H9 (cell line): ENCODE results near the gene POLR2A. TPM values are rescaled to one million over a fixed set of nuclear protein-coding genes. Genes with fewer than 3 reads are reported as not detected.
"Not testable (repeated sequence)": the region's sequence is repeated elsewhere in the genome, so short reads cannot be mapped to it uniquely, and the experiment has no call there.

Experiments
- DNase-seq: peaks from one replicate; pipeline ENCODE4 v3.0.0-alpha.2; 2017
- H2AFZ ChIP-seq: one replicate; pipeline ENCODE4 v1.6.1; 2013; ENCODE audit warnings: mild to moderate bottlenecking, low read length, control low read depth, moderate library complexity
- H2AK5ac ChIP-seq: 2 replicates; pipeline ENCODE4 v1.6.1; 2013; ENCODE audit warnings: low read length, control low read depth, mixed read lengths; ENCODE audit not compliant: insufficient read length
- H2BK120ac ChIP-seq: one replicate; pipeline ENCODE4 v1.6.1; 2013; ENCODE audit warnings: low read depth, mild to moderate bottlenecking, low read length, control low read depth, inconsistent platforms; ENCODE audit not compliant: poor library complexity, severe bottlenecking
- H2BK12ac ChIP-seq: 2 replicates; pipeline ENCODE4 v1.6.1; 2013; ENCODE audit warnings: low read length, control low read depth, mixed read lengths, low read depth; ENCODE audit not compliant: insufficient read length
- H2BK15ac ChIP-seq: 2 replicates; pipeline ENCODE4 v1.6.1; 2013; ENCODE audit warnings: low read depth, low read length, control low read depth
- H2BK20ac ChIP-seq: one replicate; pipeline ENCODE4 v1.6.1; 2013; ENCODE audit warnings: low read depth, mild to moderate bottlenecking, low read length, control low read depth, inconsistent platforms; ENCODE audit not compliant: poor library complexity, severe bottlenecking
- H2BK5ac ChIP-seq: 2 replicates; pipeline ENCODE4 v1.6.1; 2013; ENCODE audit warnings: low read length, control low read depth, mixed read lengths; ENCODE audit not compliant: insufficient read length
- H3K14ac ChIP-seq: 2 replicates; pipeline ENCODE4 v1.6.1; 2013; ENCODE audit warnings: low read length, control low read depth; ENCODE audit not compliant: insufficient read depth
- H3K18ac ChIP-seq: 2 replicates; pipeline ENCODE4 v1.6.1; 2013; ENCODE audit warnings: low read depth, mild to moderate bottlenecking, mixed read lengths, low read length, control low read depth; ENCODE audit not compliant: insufficient read length
- H3K23ac ChIP-seq: 2 replicates; pipeline ENCODE4 v1.6.1; 2013; ENCODE audit warnings: low read length, control low read depth, mixed read lengths, low read depth; ENCODE audit not compliant: insufficient read length
- H3K23me2 ChIP-seq: 2 replicates; pipeline ENCODE4 v1.6.1; 2013; ENCODE audit warnings: low read depth, mild to moderate bottlenecking, mixed read lengths, low read length, control low read depth; ENCODE audit not compliant: insufficient read length, poor library complexity, severe bottlenecking
- H3K27ac ChIP-seq: 2 replicates; pipeline ENCODE4 v1.5.1; 2013; ENCODE audit warnings: low read length, control low read depth, mixed read lengths, low read depth; ENCODE audit not compliant: insufficient read length
- H3K27me3 ChIP-seq: 2 replicates; pipeline ENCODE4 v1.6.1; 2013; ENCODE audit warnings: low read length, control low read depth, inconsistent platforms; ENCODE audit not compliant: insufficient read depth
- H3K4ac ChIP-seq: 2 replicates; pipeline ENCODE4 v1.6.1; 2013; ENCODE audit warnings: low read depth, mild to moderate bottlenecking, control low read depth, inconsistent platforms, low read length, moderate library complexity
- H3K4me1 ChIP-seq: 2 replicates; pipeline ENCODE4 v1.6.1; 2013; ENCODE audit warnings: low read length, control low read depth, inconsistent platforms; ENCODE audit not compliant: insufficient read depth
- H3K4me2 ChIP-seq: 2 replicates; pipeline ENCODE4 v1.6.1; 2013; ENCODE audit warnings: low read length, control low read depth, mixed read lengths; ENCODE audit not compliant: insufficient read length, insufficient read depth
- H3K56ac ChIP-seq: 2 replicates; pipeline ENCODE4 v1.6.1; 2013; ENCODE audit warnings: low read depth, mild to moderate bottlenecking, mixed read lengths, low read length, control low read depth; ENCODE audit not compliant: insufficient read length
- H3K79me1 ChIP-seq: 2 replicates; pipeline ENCODE4 v1.6.1; 2013; ENCODE audit warnings: low read depth, mild to moderate bottlenecking, moderate library complexity, low read length, control low read depth, inconsistent platforms; ENCODE audit not compliant: insufficient read depth, poor library complexity, severe bottlenecking
- H3K79me2 ChIP-seq: 2 replicates; pipeline ENCODE4 v1.6.1; 2013; ENCODE audit warnings: low read length, control low read depth, inconsistent platforms; ENCODE audit not compliant: insufficient read depth
- H3K9ac ChIP-seq: 2 replicates; pipeline ENCODE4 v1.6.1; 2013; ENCODE audit warnings: low read length, control low read depth, mixed read lengths; ENCODE audit not compliant: insufficient read length; ENCODE audit errors: extremely low read depth
- H3K9me3 ChIP-seq: one replicate; pipeline ENCODE4 v1.6.1; 2013; ENCODE audit warnings: low read depth, low read length, inconsistent platforms; ENCODE audit not compliant: control insufficient read depth
- H3T11ph ChIP-seq: one replicate; pipeline ENCODE4 v1.6.1; 2013; ENCODE audit warnings: mild to moderate bottlenecking, low read length, control low read depth, inconsistent platforms
- H4K20me1 ChIP-seq: one replicate; pipeline ENCODE4 v1.6.1; 2013; ENCODE audit not compliant: control insufficient read depth, insufficient read length, insufficient read depth
- H4K5ac ChIP-seq: 2 replicates; pipeline ENCODE4 v1.6.1; 2013; ENCODE audit warnings: low read depth, mild to moderate bottlenecking, mixed read lengths, low read length, control low read depth; ENCODE audit not compliant: insufficient read length
- H4K8ac ChIP-seq: replicated peaks from 2 replicates; pipeline ENCODE4 v1.6.1; 2013; ENCODE audit warnings: low read length, control low read depth, mixed read lengths, low read depth; ENCODE audit not compliant: insufficient read length
- H4K91ac ChIP-seq: 2 replicates; pipeline ENCODE4 v1.6.1; 2013; ENCODE audit warnings: low read depth, mild to moderate bottlenecking, moderate library complexity, mixed read lengths, low read length, control low read depth; ENCODE audit not compliant: insufficient read length
- H3K27ac Mint-ChIP-seq, 3 experiments: 2 replicates in 2 of 3; 3 replicates in 1 of 3; pipeline ENCODE4 v1.8.0; 2020 to 2021; ENCODE audit warnings: mixed read lengths in 3 of 3, mild to moderate bottlenecking in 1 of 3, moderate library complexity in 1 of 3
- H3K27me3 Mint-ChIP-seq: 2 replicates; pipeline ENCODE4 v1.8.0; 2021; ENCODE audit warnings: low read depth, mild to moderate bottlenecking, moderate library complexity, mixed read lengths
- H3K36me3 Mint-ChIP-seq, 3 experiments: 2 replicates in 2 of 3; 3 replicates in 1 of 3; pipeline ENCODE4 v1.8.0; 2020 to 2021; ENCODE audit warnings: low read depth in 3 of 3, mixed read lengths in 3 of 3; ENCODE audit not compliant: insufficient read depth in 1 of 3
- H3K4me1 Mint-ChIP-seq, 2 experiments: 2 replicates each; pipeline ENCODE4 v1.8.0; 2020; ENCODE audit warnings: mixed read lengths in 2 of 2
- H3K4me3 Mint-ChIP-seq, 2 experiments: 2 replicates in 1 of 2; 3 replicates in 1 of 2; pipeline ENCODE4 v1.8.0; 2020 to 2021; ENCODE audit warnings: mild to moderate bottlenecking in 2 of 2, mixed read lengths in 2 of 2, moderate library complexity in 1 of 2
- H3K9me3 Mint-ChIP-seq, 2 experiments: 2 replicates in 1 of 2; 3 replicates in 1 of 2; pipeline ENCODE4 v1.8.0; 2020; ENCODE audit warnings: mild to moderate bottlenecking in 2 of 2, mixed read lengths in 2 of 2, moderate library complexity in 1 of 2
- CTCF ChIP-seq: fragments of 200-600 bp; sonication (generic); conservative IDR thresholded peaks from 3 replicates; pipeline ENCODE4 v1.8.0; 2021; ENCODE audit warnings: antibody characterized with exemption, mild to moderate bottlenecking
- WGBS: extraction: QIAGEN DNeasy Blood & Tissue Kit; methylation state at CpG from one replicate; pipeline ENCODE4 v1.1.7; 2013; ENCODE audit warnings: missing lambda C conversion rate, low lambda C conversion rate, mixed read lengths; ENCODE audit not compliant: insufficient read length; ENCODE audit errors: extremely low coverage; 5-methylcytosine and 5-hydroxymethylcytosine counted together
- total RNA-seq: library from RNA; stranded (reverse); gene quantifications from 2 replicates; pipeline ENCODE4 v1.2.1, GENCODE V29; 2021

The POLR2A gene
- total RNA-seq, 1 experiment from 2014 or later, result 153 TPM

GRCh38 chr17:7468804-7469389 is 15.3 kb upstream of the POLR2A start:
- no peaks in the 10 kb centered on the region for H4K20me1 ChIP-seq

GRCh38 chr17:7469843-7470242 is 14.3 kb upstream of the POLR2A start:
- not testable (repeated sequence) for H3K27me3 Mint-ChIP-seq, H4K5ac ChIP-seq, H2BK15ac ChIP-seq, H3K14ac ChIP-seq, H2BK12ac ChIP-seq, H3K4me1 Mint-ChIP-seq, H3K4ac ChIP-seq, H3K23ac ChIP-seq, H3K79me1 ChIP-seq, H3K23me2 ChIP-seq, H3K4me2 ChIP-seq, H3K56ac ChIP-seq, H3K4me3 Mint-ChIP-seq, H3T11ph ChIP-seq, H2AFZ ChIP-seq, H4K91ac ChIP-seq, H4K20me1 ChIP-seq, H3K4me1 ChIP-seq, H2BK5ac ChIP-seq, H3K9me3 Mint-ChIP-seq, DNase-seq, H2AK5ac ChIP-seq, H2BK20ac ChIP-seq, H4K8ac ChIP-seq, H3K27ac Mint-ChIP-seq, H3K9me3 ChIP-seq, H3K79me2 ChIP-seq, H2BK120ac ChIP-seq, H3K9ac ChIP-seq, H3K27me3 ChIP-seq, H3K27ac ChIP-seq, H3K18ac ChIP-seq
- H3K36me3 Mint-ChIP-seq, result peaks cover 2 to 13% (median 4%) of the 10 kb centered on the region in 3 experiments; a peak in 4 of 7 replicates
- WGBS, result no CpG with 5 or more reads among the region's 12 CpGs

More at GRCh38 chr17:7468804-7469389, 15.3 kb upstream of the POLR2A start:
- no peaks in the 10 kb centered on the region for H3K27me3 Mint-ChIP-seq
- no peak overlapping the region for H3K4me3 Mint-ChIP-seq
- H2AFZ ChIP-seq, result no peak overlapping the region
- no peak overlapping the region for H4K8ac ChIP-seq
- no peak overlapping the region for H2BK120ac ChIP-seq
- H4K91ac ChIP-seq, result no peak overlapping the region
- no peaks in the 10 kb centered on the region for H3K79me2 ChIP-seq
- no peak for TF ChIP-seq CTCF
- no peak overlapping the region for H2BK20ac ChIP-seq
- H3K27ac ChIP-seq, result no peak overlapping the region
- H3K18ac ChIP-seq, result no peak overlapping the region
- peaks cover 2 to 13% (median 9%) of the 10 kb centered on the region in 3 experiments; a peak in 4 of 7 replicates for H3K36me3 Mint-ChIP-seq
- H3K4me1 Mint-ChIP-seq, result no peaks in the 10 kb centered on the region; a peak in 1 of 4 replicates
- H3K4ac ChIP-seq, result no peak overlapping the region
- H3K4me2 ChIP-seq, result no peak overlapping the region
- no peak overlapping the region for H3K14ac ChIP-seq
- no peaks in the 10 kb centered on the region for H3K9me3 ChIP-seq
- H3K23ac ChIP-seq, result no peak overlapping the region
- H3T11ph ChIP-seq, result no peak overlapping the region
- H3K56ac ChIP-seq, result no peak overlapping the region
- H2BK5ac ChIP-seq, result no peak overlapping the region
- no peaks in the 10 kb centered on the region for H3K27me3 ChIP-seq
- DNase-seq, result no peak
- no peaks in the 10 kb centered on the region for H3K79me1 ChIP-seq
- H2BK15ac ChIP-seq, result no peak overlapping the region
- no CpG with 5 or more reads among the region's 12 CpGs for WGBS
- no peak overlapping the region for H2BK12ac ChIP-seq
- H4K5ac ChIP-seq, result no peak overlapping the region
- no peaks in the 10 kb centered on the region for H3K9me3 Mint-ChIP-seq
- no peaks in the 10 kb centered on the region for H3K23me2 ChIP-seq
- no peak overlapping the region for H3K9ac ChIP-seq
- H3K27ac Mint-ChIP-seq, result no peak overlapping the region; a peak in 1 of 7 replicates
- no peaks in the 10 kb centered on the region; the same call in 1 of the 2 replicates for H3K4me1 ChIP-seq
- H2AK5ac ChIP-seq, result no peak overlapping the region
